Lower leg skin (tissue), 4 donors: ENCODE results near the gene SPC24. TPM values are rescaled to one million over a fixed set of nuclear protein-coding genes. Genes with fewer than 3 reads are reported as not detected.
"Not testable (repeated sequence)": the region's sequence is repeated elsewhere in the genome, so short reads cannot be mapped to it uniquely, and the experiment has no call there.

Experiments used
- DNase-seq, 2 donors: peaks; one replicate each; pipeline ENCODE4 v3.0.0-alpha.2; 2019; ENCODE audit warnings: low spot score in 2 of 2
- H3K4me3 ChIP-seq: fragments of 200-600 bp; sonication (generic); 2 replicates; pipeline ENCODE4 v1.5.1; 2017; ENCODE audit warnings: mild to moderate bottlenecking, low read depth; ENCODE audit not compliant: poor library complexity, severe bottlenecking
- POLR2A ChIP-seq, 2 donors: fragments of 450-650 bp; IDR thresholded peaks; one replicate each; pipeline ENCODE4 v1.6.1; 2016 to 2017; ENCODE audit warnings: antibody characterized with exemption in 2 of 2, mild to moderate bottlenecking in 1 of 2, moderate library complexity in 1 of 2
- WGBS, 2 donors: methylation state at CpG; one replicate each; pipeline ENCODE4 v1.1.5; 2018; 5-methylcytosine and 5-hydroxymethylcytosine counted together
- intact Hi-C: fragments of 100-400 bp; cut with DNase I; formaldehyde crosslinking; loops from one replicate; pipeline ENCODE4 v1.15.0; 2023; ENCODE audit warnings: low total_unique reads
- total RNA-seq, 4 donors: library from RNA; depleted of rRNA; stranded (reverse); fragments of >200 nt; gene quantifications; one replicate each; pipeline ENCODE4 v1.1.0, GENCODE V29; 2016
- TF ChIP-seq, protein P1 (sequence below), 3 donors: fragments of 450-650 bp; IDR thresholded peaks; one replicate each; pipeline ENCODE4 v1.5.1; 2016; ENCODE audit warnings: antibody characterized with exemption in 3 of 3, mild to moderate bottlenecking in 3 of 3, moderate library complexity in 2 of 3

The SPC24 gene
- total RNA-seq, 4 donors from 2014 or later, result 0.17 to 8.5 (median 0.82) TPM

DNA sequence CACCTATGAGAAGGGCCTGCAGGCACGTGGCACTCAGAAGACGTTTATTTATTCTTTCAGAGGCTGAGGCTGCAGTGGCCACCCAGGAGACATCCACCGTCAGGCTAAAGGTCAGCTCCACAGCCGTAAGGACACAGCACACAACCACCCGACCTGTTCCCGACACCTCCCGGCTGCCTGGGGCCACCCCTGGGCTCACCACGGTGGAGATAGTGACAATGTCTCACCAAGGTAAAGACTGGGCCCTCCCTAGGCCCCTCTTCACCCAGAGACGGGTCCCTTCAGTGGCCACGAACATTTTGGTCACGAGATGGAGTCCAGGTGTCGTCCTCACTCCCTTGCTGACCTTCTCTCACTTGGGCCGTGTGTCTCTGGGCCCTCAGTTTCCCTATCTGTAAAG is 32.5 kb downstream of the SPC24 start:
- DNase-seq, result no peak
- WGBS, 2 donors, result 88 to 92% methylated on average over 13 of the region's 13 CpGs
- TF ChIP-seq POLR2A (IDR thresholded peaks at IDR 0.05), result no peak
- TF ChIP-seq, protein P1, sequence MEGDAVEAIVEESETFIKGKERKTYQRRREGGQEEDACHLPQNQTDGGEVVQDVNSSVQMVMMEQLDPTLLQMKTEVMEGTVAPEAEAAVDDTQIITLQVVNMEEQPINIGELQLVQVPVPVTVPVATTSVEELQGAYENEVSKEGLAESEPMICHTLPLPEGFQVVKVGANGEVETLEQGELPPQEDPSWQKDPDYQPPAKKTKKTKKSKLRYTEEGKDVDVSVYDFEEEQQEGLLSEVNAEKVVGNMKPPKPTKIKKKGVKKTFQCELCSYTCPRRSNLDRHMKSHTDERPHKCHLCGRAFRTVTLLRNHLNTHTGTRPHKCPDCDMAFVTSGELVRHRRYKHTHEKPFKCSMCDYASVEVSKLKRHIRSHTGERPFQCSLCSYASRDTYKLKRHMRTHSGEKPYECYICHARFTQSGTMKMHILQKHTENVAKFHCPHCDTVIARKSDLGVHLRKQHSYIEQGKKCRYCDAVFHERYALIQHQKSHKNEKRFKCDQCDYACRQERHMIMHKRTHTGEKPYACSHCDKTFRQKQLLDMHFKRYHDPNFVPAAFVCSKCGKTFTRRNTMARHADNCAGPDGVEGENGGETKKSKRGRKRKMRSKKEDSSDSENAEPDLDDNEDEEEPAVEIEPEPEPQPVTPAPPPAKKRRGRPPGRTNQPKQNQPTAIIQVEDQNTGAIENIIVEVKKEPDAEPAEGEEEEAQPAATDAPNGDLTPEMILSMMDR (IDR thresholded peaks at IDR 0.05), result no peak
- intact Hi-C loops, result loop anchor here (10.0 kb wide), 1 partner anchor 82 kb away; no protein-coding TSS in a partner anchor
- no peak overlapping the region for H3K4me3 ChIP-seq

- not testable (repeated sequence) for DNase-seq, H3K4me3 ChIP-seq
- 94 to 98% methylated on average over 17 of the region's 17 CpGs for WGBS, 2 donors
- intact Hi-C loops, result loop anchor here (10.0 kb wide), 1 partner anchor 83 kb away; no protein-coding TSS in a partner anchor
Measured at GRCh38 chr19:11121963-11122362, 33.6 kb downstream of the SPC24 start.

DNA sequence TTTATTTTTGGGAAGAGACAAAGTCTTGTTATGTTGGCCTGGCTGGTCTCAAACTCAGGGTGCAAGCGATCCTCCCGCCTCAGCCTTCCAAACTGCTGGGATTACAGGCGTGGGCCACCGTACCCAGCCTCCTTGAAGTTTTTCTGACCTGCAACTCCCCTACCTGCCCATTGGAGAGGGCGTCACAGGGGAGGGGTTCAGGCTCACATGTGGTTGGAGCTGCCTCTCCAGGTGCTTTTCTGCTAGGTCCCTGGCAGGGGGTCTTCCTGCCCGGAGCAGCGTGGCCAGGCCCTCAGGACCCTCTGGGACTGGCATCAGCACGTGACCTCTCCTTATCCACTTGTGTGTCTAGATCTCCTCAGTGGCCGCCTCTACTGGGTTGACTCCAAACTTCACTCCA is 39.1 kb downstream of the SPC24 start:
- 94 to 98% methylated on average over 9 of the region's 9 CpGs for WGBS, 2 donors
- intact Hi-C loops, result no loop called here
- no peak overlapping the region for H3K4me3 ChIP-seq
- DNase-seq, result no peak
- TF ChIP-seq POLR2A (IDR thresholded peaks at IDR 0.05), result no peak
- TF ChIP-seq, protein P1 (IDR thresholded peaks at IDR 0.05), result no peak

DNA sequence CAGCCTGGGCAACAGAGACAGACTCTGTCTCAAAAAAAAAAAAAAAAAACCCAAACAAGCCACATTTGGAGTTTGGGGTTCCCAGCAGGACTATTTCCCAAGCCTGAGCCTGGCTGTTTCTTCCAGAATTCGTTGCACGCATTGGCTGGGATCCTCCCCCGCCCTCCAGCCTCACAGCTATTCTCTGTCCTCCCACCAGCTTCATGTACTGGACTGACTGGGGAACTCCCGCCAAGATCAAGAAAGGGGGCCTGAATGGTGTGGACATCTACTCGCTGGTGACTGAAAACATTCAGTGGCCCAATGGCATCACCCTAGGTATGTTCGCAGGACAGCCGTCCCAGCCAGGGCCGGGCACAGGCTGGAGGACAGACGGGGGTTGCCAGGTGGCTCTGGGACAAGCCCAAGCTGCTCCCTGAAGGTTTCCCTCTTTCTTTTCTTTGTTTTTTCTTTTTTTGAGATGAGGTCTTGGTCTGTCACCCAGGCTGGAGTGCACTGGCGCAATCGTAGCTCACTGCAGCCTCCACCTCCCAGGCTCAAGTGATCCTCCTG is 39.6 kb downstream of the SPC24 start:
- WGBS, 2 donors, result 67 to 88% methylated on average over 11 of the region's 11 CpGs
- no peak overlapping the region for H3K4me3 ChIP-seq
- intact Hi-C loops, result no loop called here
- TF ChIP-seq, protein P1 (IDR thresholded peaks at IDR 0.05), result no peak
- TF ChIP-seq POLR2A (IDR thresholded peaks at IDR 0.05), result no peak
- no peak for DNase-seq

DNA sequence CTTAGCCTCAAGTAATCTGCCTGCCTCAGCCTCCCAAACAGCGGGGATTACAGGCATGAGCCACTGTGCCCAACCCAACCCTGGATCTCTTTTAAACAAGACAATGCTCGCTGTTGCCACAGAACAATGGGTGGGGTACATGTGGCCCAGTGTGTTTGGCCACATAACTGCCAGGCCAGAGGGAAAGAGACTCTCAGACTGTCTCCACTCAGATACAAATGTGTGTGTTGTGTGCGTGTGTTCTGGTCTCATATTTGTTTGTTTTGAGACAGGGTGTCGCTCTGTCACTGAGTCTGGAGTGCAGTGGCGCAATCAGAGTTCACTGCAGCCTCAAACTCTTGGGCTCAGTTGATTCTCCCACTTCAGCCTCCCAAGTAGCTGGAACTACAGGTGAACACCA is 40.5 kb downstream of the SPC24 start:
- no peak for DNase-seq
- 90 to 91% methylated on average over 5 of the region's 5 CpGs for WGBS, 2 donors
- H3K4me3 ChIP-seq, result no peak overlapping the region
- TF ChIP-seq POLR2A (IDR thresholded peaks at IDR 0.05), result no peak
- TF ChIP-seq, protein P1 (IDR thresholded peaks at IDR 0.05), result no peak
- intact Hi-C loops, result no loop called here

DNA sequence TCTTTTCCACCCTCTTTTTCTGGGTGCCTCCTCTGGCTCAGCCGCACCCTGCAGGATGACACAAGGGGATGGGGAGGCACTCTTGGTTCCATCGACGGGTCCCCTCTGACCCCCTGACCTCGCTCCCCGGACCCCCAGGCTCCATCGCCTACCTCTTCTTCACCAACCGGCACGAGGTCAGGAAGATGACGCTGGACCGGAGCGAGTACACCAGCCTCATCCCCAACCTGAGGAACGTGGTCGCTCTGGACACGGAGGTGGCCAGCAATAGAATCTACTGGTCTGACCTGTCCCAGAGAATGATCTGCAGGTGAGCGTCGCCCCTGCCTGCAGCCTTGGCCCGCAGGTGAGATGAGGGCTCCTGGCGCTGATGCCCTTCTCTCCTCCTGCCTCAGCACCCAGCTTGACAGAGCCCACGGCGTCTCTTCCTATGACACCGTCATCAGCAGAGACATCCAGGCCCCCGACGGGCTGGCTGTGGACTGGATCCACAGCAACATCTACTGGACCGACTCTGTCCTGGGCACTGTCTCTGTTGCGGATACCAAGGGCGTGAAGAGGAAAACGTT is 42.4 kb downstream of the SPC24 start:
- TF ChIP-seq POLR2A (IDR thresholded peaks at IDR 0.05), result no peak
- TF ChIP-seq, protein P1 (IDR thresholded peaks at IDR 0.05), result no peak
- H3K4me3 ChIP-seq, result no peak overlapping the region
- 95 to 96% methylated on average over 25 to 27 of the region's 27 CpGs for WGBS, 2 donors
- intact Hi-C loops, result no loop called here
- no peak for DNase-seq
